Hypothalamus (tissue), 51 donors: ENCODE data around the gene PLA2G4E.

Source experiments
- DNase-seq, 51 donors: peaks; one replicate each; lab custom pipeline; 2025; lab: John Stamatoyannopoulos, UW

Gene PLA2G4E

GRCh38 chr15:41995476-41995855 is 25.4 kb downstream of the PLA2G4E start:
- DNase-seq: no peak

GRCh38 chr15:41994772-41995475 is 25.9 kb downstream of the PLA2G4E start:
- no peak for DNase-seq

- no peak for DNase-seq
Measured at GRCh38 chr15:41994171-41994650, 26.6 kb downstream of the PLA2G4E start.

- DNase-seq: no peak
Measured at GRCh38 chr15:41993472-41994170, 27.2 kb downstream of the PLA2G4E start.

GRCh38 chr15:41992803-41993190 is 28.0 kb downstream of the PLA2G4E start:
- DNase-seq: no peak

- no peak for DNase-seq
Measured at GRCh38 chr15:41992151-41992802, 28.6 kb downstream of the PLA2G4E start.

GRCh38 chr15:41990691-41991090 is 30.2 kb downstream of the PLA2G4E start:
- no peak for DNase-seq

- no peak for DNase-seq
Measured at GRCh38 chr15:41990243-41990605, 30.6 kb downstream of the PLA2G4E start.

GRCh38 chr15:41989573-41990242 is 31.1 kb downstream of the PLA2G4E start:
- DNase-seq: peak in 50 of 51 donors; percentile 3 to 89 (median 63)

GRCh38 chr15:41988896-41989572 is 31.8 kb downstream of the PLA2G4E start:
- DNase-seq: no peak

- no peak for DNase-seq
Measured at GRCh38 chr15:41987925-41988275, 32.9 kb downstream of the PLA2G4E start.

GRCh38 chr15:41987246-41987924 is 33.5 kb downstream of the PLA2G4E start:
- DNase-seq: no peak

GRCh38 chr15:41985236-41986160 is 35.3 kb downstream of the PLA2G4E start:
- no peak for DNase-seq

- no peak for DNase-seq
Measured at GRCh38 chr15:41984622-41985021, 36.2 kb downstream of the PLA2G4E start.

- DNase-seq: no peak
Measured at GRCh38 chr15:41983621-41984571, 36.9 kb downstream of the PLA2G4E start.

- no peak for DNase-seq
Measured at GRCh38 chr15:41983221-41983620, 37.6 kb downstream of the PLA2G4E start.

GRCh38 chr15:41982133-41982930 is 38.5 kb downstream of the PLA2G4E start:
- no peak for DNase-seq
